IPS DF 4.7 (cell line): ENCODE results near the gene ZNF57.
"Not testable (repeated sequence)": the region's sequence is repeated elsewhere in the genome, so short reads cannot be mapped to it uniquely, and the experiment has no call there.

Experiments
- DNase-seq: peaks from one replicate; pipeline ENCODE4 v3.0.0-alpha.2; 2013; ENCODE audit warnings: low spot score; ENCODE audit errors: extremely low read depth

ZNF57 gene

GRCh38 chr19:2896694-2897093 lies 4.0 kb upstream of the ZNF57 start:
- no peak for DNase-seq

GRCh38 chr19:2902590-2903218 lies 2.0 kb downstream of the ZNF57 start:
- no peak for DNase-seq

GRCh38 chr19:2903326-2903725 lies 2.6 kb downstream of the ZNF57 start:
- not testable (repeated sequence) for DNase-seq

DNA sequence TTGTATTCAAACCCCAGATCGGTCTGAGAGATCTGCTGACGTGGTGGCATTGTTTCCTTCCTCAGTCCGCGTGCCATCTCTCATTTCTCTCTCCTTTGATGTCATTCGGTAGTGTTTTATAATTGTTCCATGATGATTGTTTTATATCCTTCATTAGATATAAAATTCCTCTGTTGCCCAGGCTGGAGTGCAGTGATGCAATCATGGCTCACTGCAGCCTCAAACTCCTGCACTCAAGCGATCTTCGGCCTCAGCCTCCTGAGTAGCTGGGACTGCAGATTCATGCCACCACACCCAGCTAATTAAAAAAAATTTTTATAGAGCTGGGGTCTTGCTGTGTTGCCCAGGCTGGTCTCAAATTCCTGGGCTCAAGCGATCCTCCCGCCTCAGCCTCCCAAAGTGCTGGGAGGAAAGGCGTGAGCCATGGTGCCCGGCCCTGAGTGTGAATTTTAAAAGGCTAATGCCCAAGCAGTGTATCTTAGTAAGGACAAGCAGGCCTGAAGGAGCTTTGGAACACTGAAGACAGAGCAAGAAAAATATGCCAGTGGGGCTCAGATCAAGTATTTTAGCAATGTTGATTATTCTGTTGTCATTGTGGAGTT lies 5.3 kb downstream of the ZNF57 start:
- DNase-seq, result no peak

DNA sequence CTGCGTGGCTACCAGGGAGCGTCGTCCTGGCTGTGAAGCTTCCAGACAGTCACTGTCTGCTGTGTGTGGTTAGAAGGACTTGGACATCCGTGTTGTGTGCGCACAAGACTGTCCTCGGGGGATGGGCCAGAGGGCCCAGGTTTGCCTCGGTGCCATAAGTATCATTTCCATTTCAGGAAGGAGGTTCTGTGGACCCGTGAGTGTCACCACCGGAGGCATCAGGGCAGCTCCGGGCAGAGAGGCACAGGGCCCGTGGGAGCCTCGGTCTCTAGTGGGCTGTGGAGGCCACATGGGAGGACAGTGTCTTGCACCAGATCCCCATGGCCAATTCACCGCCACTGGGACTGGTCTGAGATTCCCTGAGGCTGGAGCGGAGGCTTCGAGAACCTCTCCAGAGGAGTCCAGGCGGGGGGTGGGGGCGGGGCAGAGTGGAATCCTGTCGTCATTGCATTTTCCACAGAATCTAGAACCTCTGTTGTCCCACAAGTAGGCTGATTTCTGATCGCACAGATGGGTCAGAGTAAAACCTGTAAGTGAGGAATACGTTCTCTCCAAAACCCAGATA lies 6.0 kb downstream of the ZNF57 start:
- DNase-seq, result no peak

DNA sequence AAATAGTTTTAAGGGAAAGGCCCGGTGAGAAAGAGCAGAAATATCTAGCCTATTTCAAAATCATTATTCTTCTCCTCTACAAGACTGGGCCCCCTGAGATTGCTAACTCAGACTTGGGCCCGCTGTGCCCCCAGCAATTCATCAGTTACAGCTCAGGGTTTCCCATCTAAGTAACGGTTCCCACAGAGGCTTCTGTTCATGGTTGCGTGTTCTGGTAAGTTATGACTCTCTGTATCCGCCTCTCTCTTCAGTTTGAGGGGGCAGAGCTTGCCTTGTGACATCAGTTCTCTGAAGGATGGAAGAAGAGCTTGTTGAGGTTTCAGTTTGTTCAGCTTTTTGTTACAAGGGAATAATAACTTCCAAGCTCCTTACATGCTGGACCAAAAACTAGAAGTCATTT lies 11.6 kb downstream of the ZNF57 start:
- DNase-seq, result no peak

GRCh38 chr19:2917275-2918184 lies 16.8 kb downstream of the ZNF57 start:
- DNase-seq, result no peak

GRCh38 chr19:2922987-2923386 lies 22.3 kb downstream of the ZNF57 start:
- DNase-seq, result no peak

DNA sequence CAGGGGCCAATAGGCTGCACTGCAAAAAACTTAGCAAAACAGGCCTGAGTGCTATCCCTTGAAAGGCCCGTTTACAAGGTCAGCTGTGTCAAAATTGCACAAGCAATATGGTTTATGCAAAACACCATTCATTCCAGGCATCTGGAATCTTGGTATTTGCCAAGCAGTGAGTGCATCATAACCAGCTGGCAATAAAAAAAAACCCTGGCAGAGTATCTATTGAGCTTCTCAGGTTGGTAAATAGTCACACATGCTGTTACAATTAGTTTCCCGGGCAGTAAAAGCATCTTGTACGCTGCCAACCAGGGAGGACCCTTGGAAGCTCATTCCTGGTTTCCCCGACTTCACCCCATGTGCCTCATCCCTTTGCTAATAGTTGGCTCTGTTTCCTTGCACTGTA lies 22.8 kb downstream of the ZNF57 start:
- DNase-seq, result no peak

DNA sequence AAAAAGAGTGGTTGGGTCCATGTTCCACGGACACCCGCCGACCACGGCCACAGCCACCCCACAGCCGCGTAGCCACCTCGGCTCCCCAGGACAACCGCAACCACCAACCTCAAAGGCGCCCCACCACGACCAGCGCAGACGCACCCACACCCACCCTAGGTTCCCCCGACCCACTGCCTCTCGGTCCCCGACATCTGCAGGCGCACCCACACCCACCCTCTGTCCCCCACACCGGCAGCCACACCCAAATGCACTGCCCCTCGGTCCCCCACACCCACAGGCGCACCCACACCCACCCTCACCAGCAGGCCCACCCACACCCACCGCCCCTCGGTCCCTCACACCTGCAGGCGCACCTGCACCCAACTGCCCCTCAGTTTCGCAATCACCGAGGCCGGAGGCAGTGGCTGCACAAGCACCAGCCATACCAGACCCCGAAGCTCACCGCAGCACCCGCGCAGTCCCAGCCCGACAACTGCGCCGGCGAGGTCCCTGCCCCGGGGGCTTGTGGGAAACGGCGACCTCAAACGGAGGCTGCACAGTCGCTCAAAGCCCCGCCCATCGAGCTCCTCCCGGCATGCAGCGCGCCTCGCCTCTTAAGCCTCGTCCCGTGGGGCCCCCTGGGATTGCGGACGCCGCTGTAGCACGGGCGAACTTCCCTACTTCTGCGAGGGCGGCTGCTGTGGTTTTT lies 25.8 kb downstream of the ZNF57 start:
- no peak for DNase-seq

GRCh38 chr19:2927032-2927430 lies 26.3 kb downstream of the ZNF57 start:
- DNase-seq, result no peak

GRCh38 chr19:2933490-2933910 lies 32.8 kb downstream of the ZNF57 start:
- no peak for DNase-seq

DNA sequence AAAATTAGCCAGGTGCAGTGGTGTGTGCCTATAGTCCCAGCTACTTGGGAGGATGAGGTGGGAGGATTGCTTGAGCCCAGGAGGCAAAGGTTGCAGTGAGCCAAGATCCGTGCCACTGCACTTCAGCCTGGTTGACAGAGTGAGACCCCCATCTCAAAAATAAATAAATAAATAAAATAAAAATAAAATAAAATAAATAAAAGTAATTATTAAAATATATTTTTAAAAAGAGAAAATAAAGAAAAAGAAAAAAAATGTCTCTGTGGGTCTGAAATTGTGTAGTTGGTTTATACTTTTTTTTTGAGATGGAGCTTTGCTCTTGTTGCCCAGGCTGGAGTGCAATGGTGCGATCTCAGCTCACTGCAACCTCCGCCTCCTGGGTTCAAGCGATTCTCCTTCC lies 35.1 kb downstream of the ZNF57 start:
- not testable (repeated sequence) for DNase-seq

DNA sequence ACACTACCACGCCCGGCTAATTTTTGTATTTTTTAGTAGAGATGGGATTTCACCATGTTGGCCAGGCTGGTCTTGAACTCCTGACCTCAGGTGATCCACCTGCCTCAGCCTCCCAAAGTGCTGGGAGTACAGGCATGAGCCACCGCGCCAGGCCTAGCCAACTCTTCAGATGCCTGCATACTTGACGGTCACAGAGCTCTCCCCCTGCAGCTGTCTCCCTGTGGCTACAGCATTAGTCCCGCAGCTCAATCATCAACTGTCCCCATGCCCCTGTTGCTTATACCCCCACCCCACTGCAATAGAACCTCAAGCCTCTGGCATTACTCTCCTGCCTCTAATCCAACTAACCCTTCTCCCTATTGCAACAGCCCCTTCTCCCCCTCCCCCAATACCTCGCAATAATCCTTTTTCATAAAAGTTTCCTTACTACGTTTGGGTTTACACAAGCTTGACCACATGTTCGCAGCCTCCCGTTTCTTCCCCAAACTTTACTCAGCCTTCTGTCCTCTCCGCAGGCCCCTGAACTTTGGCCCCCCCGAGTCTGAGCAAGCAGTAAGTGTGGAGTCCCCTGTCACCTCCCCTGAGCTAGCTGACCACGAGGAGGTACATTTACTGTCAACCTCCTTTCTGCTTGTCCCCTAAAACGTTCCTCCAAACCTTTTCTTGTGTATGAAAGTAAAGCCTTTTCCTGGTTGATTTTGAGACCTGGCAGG lies 42.4 kb downstream of the ZNF57 start:
- DNase-seq, result no peak

DNA sequence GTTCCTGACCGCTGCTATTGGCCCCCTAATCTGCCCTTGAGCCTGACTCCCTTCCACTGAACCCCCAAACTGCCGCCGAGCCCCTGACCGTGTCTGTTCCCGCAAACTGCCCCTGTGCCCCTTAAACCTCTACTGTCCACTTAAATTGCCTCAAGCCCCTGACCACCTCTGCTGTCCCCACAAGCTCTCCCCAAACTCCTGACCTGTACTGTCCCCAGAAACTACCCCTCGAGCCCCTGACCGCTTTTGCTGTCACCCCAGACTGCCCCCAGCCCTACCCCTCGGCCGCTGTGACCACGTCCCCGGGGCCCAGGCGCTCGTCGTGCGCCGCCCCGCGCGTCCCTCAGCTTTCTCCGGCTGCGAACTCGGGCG lies 43.7 kb downstream of the ZNF57 start:
- DNase-seq, result no peak

GRCh38 chr19:2944775-2945574 lies 44.2 kb downstream of the ZNF57 start, which contains the start of gene ZNF77:
TSS of gene ZNF77 (minus strand) at chr19:2944971. CDS start at chr19:2944840, 131 bp downstream.
- peak; percentile 95 for DNase-seq

- no peak for DNase-seq
These were observed 45.0 kb downstream of the ZNF57 start for GRCh38 chr19:2945575-2946184.

DNA sequence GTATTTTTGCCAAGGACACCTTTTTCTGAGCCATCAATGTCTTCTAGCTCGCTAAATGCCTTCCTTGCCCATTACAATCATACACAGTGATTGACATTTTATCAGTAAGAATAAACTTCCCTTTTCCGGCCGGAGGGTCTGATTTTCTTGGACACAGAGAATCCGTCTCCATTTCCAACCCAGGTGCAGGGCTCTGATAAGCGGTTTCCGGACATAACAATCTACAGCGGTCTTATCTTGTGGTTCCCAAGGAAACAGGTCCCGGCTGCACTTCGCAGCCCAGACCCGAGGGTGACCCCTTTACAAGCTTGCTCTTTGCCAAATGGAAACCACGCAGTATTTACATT lies 49.2 kb downstream of the ZNF57 start:
- no peak for DNase-seq

GRCh38 chr19:2950286-2951124 lies 49.8 kb downstream of the ZNF57 start:
- peak; percentile 96 for DNase-seq
